H54 (cell line): ENCODE data around the gene HHIPL1.
A peak's percentile ranks its signal among the peaks of the same experiment; 100 is the strongest.
"Not testable (repeated sequence)": the region's sequence is repeated elsewhere in the genome, so short reads cannot be mapped to it uniquely, and the experiment has no call there.

Experiments
- DNase-seq: peaks from one replicate; pipeline ENCODE4 v3.0.0; 2011; ENCODE audit warnings: low spot score, mixed read lengths; ENCODE audit not compliant: insufficient read length
- FAIRE-seq: peaks from 3 replicates; lab custom pipeline; 2011; peaks lifted over from hg19 to GRCh38; lab: Jason Lieb, UNC
- POLR2A ChIP-seq: IDR thresholded peaks from 2 replicates; pipeline ENCODE4 v1.6.1; 2011; ENCODE audit warnings: low read depth, mild to moderate bottlenecking, low read length

The HHIPL1 gene

DNA sequence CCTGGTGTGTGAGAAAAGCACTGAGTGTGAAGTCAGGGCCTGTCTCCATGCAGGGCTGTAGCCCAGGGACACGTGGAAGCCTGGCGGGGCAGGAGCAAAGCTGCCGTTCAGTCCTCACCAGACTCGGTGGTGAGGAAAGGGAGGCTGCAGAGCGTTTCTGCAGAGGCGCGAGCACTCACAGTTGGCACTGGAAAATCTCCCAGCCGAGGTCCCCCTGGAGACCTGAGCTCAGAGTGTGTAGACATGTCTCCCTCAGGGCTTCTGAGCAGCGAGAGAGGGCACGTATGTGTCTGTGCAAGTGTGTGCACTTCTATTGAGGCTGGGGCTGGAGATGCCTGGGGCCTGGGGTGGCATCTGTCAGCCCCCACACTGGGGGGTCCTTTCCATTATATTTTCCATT, 11.0 kb upstream of the HHIPL1 start:
- no peak for TF ChIP-seq POLR2A
- FAIRE-seq (no peak), DNase-seq (no peak)

DNA sequence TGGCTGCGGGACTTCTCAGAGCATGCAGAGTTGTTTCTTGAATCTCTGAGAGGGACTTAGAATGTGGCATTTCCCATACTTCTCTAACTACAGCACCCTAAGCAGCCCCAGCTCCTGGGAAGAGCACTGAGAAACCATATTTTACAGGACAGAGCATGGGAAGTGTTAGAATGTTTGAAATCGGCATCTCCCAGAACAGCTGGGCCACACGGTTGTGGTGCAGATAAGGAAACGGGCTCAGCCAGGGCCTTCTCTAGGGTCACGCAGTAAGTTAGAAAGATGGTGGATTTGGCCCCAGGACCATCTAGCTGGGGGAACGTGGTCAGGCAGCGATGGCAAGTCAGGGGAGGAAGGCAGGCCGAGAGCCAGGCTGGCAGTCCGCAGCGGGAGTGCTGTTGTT, 10.5 kb upstream of the HHIPL1 start:
- no peak for DNase-seq
- no peak for TF ChIP-seq POLR2A
- no peak for FAIRE-seq

DNA sequence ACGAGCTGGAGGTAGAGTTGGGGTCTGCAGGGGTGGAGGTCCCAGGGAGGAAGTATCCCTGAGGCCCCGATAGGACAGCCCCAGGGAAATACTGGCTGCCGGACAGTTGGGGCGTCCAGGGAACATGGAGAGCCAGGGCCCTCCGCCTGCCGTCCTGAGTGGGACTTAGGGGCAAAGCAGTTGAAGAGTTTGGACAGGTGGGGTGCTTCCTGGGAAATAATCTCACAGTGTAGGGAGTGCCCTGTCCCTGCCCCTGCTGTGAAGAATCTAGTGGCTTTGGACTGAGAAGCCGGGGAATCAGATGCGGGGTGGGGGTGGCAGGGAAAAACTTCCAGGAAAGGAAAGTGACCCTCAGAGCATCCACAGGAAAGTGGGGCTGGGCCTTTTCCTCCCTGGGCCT, 9.8 kb upstream of the HHIPL1 start:
- FAIRE-seq, result no peak
- DNase-seq, result no peak
- TF ChIP-seq POLR2A, result no peak

DNA sequence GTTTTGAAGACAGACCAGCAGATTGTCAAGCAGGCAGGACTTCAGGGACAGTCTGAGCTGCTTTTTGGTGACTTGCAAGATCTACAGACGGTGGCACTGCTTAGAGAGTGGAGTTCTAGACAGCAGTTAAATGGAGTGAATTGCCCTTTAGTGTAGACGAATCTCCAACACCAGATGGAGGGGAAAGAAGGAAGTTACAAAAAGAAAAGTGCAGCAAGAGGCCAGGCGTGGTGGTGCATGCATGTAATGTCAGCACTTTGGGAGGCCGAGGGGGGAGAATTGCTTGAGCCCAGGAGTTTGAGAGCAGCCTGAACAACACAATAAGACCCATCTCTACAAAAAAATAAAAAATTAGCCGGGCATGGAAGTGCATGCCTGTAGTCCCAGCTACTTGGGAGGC, 8.4 kb upstream of the HHIPL1 start:
- no peak for FAIRE-seq
- DNase-seq, result no peak
- no peak for TF ChIP-seq POLR2A

DNA sequence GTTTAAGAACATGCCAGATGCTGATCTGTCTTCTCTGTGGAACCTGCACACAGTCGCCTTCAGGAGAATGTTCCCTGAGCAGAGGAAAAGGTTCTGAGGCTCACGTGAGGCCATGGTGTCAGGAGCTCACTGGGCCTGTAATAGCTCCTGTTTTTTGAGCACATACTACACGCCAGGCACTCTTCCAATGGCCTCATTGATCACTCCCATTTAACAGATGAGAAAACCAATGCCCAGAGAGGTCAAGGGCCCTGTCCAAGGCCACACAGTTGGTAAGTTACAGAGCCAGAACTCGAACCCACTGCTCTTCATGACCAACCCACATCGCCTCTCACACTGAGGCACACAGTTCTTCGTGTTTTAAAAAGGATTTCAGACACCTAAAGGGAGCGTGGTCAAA, 7.3 kb upstream of the HHIPL1 start:
- FAIRE-seq, result no peak
- TF ChIP-seq POLR2A, result no peak
- no peak for DNase-seq

DNA sequence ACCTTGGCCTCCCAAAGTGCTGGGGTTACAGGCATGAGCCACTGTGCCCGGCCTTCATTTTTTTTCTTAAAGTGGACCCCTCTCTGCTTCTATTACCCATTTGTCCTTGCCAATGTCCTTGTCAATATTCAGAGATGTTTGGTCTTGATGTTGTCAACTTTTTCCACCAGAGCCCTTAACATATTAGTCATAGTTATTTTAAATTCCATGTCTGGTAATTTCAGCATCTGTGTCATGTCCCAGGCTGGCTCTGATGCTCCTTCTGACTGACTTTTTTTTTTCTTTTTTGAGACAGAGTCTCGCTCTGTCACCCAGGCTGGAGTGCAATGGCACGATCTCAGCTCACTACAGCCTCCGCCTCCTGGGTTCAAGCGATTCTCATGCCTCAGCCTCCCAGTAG, 2.2 kb upstream of the HHIPL1 start:
- not testable (repeated sequence) for FAIRE-seq, DNase-seq

DNA sequence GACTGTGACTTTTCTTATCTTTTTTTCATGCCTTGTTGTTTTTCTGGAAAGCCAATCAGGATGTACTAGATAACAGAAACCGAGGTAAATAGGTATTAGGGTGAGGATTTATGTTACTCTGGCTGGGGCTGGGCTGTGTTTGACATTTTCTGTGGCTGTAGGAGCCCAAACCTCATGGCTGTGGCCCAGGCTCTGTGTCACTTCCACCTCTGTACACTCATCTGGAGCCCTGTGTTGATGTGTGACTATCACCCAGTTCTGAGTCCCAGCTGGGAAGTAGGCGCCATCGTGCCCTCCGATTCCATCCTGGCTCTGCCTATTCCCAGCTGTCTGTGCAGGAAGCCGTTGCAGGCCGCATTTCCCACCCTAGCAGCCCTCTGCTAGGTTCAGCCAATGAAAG, 1.6 kb upstream of the HHIPL1 start:
- TF ChIP-seq POLR2A, result no peak
- no peak for FAIRE-seq
- no peak for DNase-seq

DNA sequence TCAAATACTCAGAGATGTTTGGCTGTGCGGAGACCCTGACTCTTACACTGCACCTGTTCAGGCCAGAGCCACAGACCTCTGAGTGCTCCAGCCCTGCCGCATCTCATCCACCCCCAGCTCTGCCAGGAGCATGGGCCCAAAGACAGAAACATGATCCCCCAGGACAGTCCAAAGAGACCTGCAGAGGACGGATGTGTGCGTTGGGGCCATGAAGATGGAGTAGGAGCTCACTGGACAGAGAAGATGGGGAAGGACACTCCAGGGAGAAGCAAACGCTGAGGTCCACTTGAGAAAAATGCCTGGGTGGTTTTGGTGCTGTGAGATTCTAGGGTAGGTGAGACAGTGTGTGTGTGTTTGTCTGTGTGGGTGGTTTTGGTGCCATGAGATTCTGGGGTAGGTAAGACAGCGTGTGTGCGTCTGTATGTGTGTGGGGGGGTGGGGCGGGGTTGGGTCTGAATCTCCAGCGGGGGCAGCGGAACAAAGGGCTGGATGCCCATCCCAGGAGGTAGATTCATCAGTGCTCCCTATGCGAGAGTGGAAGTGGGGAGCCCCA, 818 bp upstream of the HHIPL1 start:
- TF ChIP-seq POLR2A, result no peak
- DNase-seq (no peak), FAIRE-seq (no peak)

DNA sequence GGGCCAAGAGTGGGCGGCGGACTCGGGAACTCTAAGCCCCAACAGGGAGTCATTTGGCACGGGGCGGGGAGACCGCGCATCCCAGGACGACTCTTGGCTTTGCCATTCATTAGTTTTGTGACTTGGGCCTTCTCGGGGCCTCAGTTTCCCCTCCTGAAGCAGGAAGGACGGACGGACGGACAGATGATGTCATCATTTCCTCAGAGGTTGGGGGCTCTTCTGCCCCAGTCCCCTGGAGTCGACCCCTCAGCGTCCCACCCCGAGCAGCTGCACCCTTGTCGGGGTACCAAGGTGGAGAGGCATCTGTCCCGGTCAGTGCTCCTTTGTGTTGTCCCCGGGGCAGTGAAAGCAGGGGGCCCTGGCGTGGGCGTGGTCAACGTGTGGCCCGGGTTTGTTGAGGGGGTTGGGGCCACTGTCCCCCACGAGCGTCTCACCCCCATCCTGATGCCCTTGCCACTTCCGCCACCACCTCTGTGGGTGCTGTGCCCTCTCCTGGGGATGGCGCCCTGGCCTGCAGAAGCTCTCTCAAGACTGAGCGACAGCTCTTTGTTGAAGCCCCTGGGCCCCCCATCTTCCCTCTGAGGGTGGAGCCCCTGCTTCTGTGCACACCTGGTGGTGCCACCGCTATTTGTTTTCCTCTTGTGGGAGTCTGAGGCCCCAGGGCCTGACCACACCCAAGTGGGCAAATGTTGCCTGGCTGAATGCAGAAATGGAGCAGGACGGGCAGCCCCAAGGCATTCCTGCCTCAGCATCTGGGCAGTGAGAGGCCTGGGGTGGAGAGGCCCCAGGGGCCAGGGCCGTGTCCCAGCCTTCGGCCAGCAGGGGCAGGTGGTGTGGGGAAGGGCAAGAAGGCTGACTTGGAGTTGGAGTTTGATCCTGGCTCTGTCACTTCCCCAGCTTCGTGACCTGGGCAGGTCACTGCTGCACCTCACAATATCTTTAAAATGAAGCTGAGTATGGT, 896 bp downstream of the HHIPL1 start:
- DNase-seq (no peak), FAIRE-seq (no peak)
- TF ChIP-seq POLR2A, result no peak

DNA sequence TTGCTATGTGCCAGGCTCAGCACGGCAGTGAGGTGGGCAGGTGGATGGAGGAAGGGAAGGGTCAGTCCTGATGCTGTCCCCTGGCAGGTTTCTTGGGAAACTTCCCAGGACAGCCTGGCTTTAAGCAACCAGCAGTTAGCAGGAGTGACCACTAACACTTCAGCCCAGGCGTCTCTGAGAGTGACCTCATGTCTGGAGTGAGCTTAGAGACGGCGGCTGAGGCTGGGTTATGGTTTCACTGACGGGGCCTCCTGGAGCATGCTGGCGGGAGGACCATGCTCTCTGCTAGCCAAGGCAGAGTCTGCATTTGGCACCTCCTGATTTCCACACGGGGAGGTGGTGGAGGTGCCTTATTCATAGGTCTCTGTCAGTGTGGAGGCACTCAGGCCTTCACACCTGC, 2.5 kb downstream of the HHIPL1 start:
- DNase-seq, result no peak

DNA sequence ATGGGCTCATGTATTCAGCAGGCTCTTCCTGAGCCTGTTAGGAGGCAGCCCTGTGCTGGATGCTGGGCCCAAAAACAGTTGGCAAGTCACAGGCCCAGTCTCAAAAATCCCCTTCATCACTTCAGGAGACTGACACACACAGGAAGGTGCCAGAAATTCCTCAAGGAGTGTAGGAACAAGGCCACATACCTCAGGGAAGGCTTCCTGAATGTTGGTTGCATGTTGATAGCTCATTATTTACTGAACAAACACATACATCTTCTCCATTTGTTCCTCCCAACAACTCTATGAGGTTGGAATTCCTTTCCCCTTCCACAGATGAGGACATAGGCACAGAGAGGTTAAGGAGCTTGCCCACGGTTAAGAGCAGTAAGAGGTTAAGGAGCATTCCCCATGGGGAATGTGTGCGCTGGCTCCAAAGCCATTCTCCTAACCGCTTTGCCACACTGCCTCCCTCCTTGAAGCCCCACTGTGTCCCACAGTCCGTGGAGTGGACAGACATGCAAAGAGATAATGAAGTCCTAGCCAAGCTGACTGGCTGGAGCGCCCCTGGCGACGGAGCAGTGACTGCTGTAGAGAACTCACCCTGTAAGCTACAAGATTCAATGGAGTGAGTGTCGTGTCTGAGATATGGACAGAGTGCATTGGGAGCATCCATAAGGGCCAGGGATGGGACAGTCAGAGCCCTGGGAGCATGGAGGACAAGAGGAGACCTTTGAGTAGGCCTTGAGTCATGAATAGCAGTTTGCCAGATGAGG, 3.3 kb downstream of the HHIPL1 start:
- no peak for DNase-seq
- FAIRE-seq, result no peak
- TF ChIP-seq POLR2A, result no peak

More for the DNA sequence above, 2.5 kb downstream of the HHIPL1 start:
- FAIRE-seq, result no peak
- TF ChIP-seq POLR2A, result no peak

DNA sequence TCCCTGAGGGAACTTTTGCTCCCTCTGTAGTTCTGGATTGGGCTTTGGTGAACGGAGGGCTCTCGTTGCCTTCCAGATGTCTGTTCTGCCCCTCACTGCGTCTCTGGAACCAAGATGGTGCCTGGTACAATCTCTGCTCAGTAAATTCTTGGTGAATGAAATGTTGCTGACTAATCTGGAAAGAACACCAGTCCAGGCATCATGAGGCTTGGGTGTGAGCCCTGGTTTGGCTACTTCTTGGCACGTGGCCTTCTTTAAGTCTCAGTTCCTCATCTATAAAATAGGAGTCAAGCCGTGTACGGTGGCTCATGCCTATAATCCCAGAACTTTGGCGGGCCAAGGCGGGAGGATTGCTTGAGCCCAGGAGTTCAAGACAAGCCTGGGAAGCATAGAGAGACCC, 4.3 kb downstream of the HHIPL1 start:
- TF ChIP-seq POLR2A, result no peak
- DNase-seq (peak; percentile 58), FAIRE-seq (peak; percentile 48)

DNA sequence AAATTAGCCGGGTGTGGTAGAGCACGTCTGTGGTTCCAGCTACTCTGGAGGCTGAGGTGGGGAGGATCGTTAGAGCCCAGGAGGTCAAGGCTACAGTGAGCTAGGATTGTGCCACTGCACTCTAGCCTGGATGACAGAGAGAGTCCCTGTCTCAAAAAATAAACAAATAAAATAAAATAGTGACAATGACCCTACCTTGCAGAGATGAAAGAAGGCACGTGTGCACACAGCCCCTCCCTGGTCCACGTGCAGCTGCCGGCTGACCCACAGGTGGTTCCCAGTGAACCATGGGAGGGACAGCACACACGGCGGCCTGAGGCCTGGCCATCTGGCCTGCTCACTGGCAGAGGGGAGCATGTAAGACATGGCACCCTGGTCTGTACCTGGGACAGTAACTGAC, 4.7 kb downstream of the HHIPL1 start:
- TF ChIP-seq POLR2A, result no peak
- DNase-seq (no peak), FAIRE-seq (no peak)

DNA sequence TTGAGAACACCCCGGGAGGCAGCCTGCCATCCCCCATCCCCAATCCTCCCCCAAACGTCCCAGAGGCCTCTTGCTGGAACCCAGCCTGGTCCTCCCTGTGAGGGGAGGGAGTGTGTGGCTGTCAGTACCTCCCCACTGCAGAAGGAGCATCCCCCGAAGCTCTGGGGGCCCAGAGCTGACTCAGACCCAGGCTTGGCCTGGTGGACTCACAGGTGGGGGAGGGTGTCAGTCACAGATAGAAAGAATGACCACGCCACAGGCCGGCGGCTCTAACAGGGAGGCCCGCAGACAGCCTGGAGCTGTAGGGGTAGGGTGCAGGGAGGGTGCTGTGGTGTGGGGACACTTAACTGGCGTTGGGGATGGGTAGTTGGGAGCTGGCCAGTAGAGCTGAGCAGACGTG, 5.3 kb downstream of the HHIPL1 start:
- DNase-seq (no peak), FAIRE-seq (no peak)
- no peak for TF ChIP-seq POLR2A
